Measurements from ENCODE around the gene AR.
"Not testable (repeated sequence)": the region's sequence is repeated elsewhere in the genome, so short reads cannot be mapped to it uniquely, and the experiment has no call there.

Gene AR

DNA sequence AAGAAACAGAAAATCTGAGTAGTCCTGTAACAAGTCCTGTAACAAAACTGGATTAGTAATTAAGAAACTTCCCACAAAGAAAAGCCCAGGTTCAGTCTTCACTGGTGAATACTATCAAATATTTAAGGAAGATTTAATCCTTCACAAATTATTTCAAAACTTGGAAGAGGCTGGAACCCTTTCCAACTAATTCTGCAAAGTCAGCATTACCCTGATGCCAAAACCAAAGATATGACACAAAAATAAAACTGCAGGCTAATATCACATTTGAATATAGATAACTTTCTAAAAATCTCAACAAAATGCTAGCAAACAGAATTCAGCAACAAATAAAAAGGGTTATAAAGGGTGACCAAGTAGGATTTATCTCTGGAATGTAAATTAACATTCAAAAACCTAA, 80.5 kb downstream of the AR start:
- no peak for DNase-seq (ENCODE audit: low spot score)

DNA sequence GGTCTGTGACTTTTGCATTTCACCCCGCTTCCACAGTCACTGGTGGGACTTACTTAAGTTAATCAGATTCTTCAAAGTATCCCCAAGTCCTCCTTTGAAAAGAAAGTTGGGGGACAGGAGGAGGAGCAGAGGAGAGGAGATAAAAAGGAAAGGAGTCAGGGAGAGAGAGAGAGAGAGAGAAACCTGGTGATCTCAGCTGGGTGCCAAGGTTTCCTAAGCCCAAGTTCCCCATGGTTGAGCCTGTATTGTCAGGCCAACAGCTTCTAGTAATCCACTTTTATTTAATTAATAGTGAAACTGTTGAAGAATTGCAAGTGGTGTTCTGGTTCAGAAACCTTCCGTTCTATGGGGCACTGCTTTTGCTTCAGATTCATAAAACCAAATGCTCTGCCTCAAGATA, 91.6 kb downstream of the AR start:
- no peak for DNase-seq (ENCODE audit: low spot score)

DNA sequence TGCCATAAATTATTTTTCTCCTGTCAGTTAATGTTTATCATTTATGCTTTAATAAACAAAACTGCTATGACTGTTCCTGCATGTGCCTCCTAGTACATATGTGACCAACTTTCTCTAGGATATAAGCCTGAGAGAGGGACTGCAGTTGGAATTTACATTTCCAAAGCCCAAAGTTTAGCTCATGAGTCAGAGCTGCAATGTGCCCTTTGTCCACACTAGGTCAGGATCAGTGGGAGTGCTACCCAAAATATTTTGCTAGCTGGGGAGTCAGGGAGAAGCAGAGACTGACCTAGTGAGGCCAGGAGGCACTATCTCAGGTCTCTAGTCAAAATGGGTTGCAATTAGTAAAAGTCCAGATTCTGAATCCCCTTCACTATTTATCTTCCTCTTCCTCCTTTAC, 92.7 kb downstream of the AR start:
- no peak for DNase-seq (ENCODE audit: low spot score)

DNA sequence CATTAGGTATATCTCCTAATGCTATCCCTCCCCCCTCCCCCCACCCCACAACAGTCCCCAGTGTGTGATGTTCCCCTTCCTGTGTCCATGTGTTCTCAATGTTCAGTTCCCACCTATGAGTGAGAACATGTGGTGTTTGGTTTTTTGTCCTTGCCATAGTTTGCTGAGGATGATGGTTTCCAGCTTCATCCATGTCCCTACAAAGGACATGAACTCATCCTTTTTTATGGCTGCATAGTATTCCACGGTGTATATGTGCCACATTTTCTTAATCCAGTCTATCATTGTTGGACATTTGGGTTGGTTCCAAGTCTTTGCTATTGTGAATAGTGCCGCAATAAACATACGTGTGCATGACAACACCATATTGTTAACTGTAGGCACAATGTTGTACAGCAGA, 93.5 kb downstream of the AR start:
- not testable (repeated sequence) for DNase-seq (ENCODE audit: low spot score)

DNA sequence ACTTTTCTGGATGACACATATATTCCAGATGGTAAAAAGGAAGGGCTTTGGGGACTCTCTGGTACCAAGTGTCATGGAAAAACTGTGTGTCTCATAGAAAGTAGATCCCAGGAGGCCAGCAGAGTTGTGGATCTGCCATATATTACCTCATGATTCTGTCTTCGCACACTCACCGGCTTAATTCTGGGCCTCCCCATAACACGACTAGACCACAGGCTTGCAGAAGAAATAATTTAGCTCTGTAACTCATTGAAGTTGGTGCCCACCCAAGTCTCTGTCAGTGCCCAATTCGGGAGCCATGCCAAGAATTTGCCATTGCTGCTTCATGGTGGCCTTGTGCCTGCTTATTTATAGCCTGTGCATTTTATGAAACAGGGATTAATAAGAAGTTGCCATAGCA, 104.5 kb downstream of the AR start:
- DNase-seq (ENCODE audit: low spot score): no peak

GRCh38 chrX:67651437-67652142, 107.8 kb downstream of the AR start:
- no peak for DNase-seq (ENCODE audit: low spot score)

- no peak for DNase-seq (ENCODE audit: low spot score)
Measured at GRCh38 chrX:67652543-67652942, 108.7 kb downstream of the AR start.

DNA sequence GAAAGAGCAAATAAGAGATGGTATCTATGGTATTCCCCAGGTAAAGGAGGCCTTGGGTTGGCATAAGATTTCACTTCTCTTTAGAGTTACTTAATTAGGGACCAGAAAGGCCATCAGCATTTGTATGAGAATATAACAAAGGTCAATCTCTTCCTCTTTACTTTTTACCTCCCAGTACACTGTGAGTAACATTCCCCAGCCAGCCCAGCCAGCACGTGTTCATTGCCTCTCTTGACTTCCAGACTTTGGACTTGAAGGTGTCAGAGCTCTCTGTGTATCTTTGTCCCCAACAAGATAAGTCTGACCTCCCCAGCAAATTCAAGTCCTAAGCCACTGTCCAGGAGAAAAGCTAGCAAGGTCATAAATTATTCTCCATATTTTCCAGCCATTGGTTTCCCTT, 110.5 kb downstream of the AR start:
- no peak for DNase-seq (ENCODE audit: low spot score)

- DNase-seq (ENCODE audit: low spot score): no peak
Measured at GRCh38 chrX:67665583-67665982, 121.8 kb downstream of the AR start.

- not testable (repeated sequence) for DNase-seq (ENCODE audit: low spot score)
Measured at GRCh38 chrX:67670717-67671116, 126.9 kb downstream of the AR start.

DNA sequence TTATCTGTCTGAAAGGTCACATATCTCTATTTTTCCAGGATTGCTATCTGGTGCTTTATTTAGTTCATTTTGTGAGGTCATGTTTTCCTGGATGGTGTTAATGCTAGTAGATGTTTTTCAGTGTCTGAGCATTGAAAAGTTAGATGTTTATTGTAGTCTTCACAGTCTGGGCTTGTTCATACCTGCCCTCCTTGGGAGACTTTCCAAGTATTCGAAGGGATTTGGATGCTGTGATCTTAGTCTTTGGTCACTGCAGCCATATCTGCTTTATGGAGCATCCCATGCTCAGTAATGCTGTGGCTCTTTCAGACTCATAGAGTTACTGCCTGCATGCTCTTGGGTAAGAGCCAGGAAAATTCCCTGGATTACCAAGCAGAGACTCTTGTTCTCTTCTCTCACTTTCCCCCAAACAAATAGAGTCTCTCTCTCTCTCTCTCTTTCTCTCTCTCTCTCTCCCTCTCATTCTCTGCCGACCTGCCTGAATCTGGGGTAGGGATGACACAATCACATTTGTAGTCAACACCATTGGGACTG, 130.0 kb downstream of the AR start:
- DNase-seq (ENCODE audit: low spot score): no peak

DNA sequence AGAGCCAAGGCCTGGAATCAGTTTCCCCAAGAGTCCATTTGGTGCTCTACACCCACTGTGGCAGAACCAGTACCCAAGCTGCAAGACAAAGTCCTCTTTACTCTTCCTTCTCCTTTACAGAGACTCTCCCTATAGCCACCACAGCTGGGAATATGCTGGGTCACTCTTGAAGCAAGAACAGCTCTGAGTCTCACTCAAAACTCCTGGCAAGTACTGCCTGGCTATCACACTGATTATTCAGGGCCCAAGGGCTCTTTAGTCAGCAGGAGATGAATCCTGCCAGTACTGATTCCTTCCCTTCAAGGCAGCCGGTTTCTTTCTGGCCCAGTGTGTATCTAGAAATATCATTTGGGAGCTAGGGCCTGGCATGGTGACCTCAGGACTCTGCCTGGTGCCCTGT, 130.9 kb downstream of the AR start:
- no peak for DNase-seq (ENCODE audit: low spot score)

GRCh38 chrX:67684136-67684535, 140.3 kb downstream of the AR start:
- no peak for DNase-seq (ENCODE audit: low spot score)

DNA sequence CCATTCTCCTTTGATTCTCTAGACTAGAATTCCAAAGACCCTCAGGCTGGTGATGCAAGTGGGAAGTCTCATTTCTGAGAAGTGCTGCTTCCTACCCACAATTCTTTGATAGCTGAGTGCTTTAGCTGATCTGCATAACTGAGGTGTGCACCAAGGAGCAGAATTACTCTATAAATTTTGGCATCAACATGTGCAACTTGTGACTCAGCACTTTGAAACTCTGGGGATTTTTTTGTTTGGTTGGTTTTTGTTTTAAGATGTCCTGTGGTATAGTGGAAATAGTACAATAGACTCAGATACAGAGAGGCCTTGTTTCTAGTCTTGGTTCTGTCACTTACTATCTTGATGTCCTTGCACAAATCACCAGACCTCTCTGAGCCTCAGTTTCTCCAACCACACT, 148.4 kb downstream of the AR start:
- DNase-seq (ENCODE audit: low spot score): no peak

- DNase-seq (ENCODE audit: low spot score): no peak
Measured at GRCh38 chrX:67693928-67694327, 150.1 kb downstream of the AR start.

DNA sequence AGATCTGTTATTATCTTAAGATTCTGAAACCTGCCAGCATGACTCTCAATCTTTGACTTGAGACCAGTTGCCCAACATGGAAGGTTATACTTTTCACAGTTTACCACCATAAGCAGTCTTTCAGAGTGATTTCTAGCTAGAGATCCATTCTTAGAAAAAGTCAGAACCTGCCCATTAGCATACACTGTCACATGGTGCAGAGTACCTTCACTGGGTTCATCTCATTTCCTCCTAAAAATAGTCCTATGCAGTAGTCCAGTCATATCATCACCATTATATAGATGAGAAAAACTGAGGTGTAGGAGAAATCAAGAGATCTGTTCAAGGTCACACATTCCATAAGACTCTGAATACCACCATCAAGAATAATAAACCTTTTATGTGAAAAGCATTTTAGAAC, 153.6 kb downstream of the AR start:
- DNase-seq (ENCODE audit: low spot score): no peak

GRCh38 chrX:67700602-67701001, 156.8 kb downstream of the AR start:
- no peak for DNase-seq (ENCODE audit: low spot score)

DNA sequence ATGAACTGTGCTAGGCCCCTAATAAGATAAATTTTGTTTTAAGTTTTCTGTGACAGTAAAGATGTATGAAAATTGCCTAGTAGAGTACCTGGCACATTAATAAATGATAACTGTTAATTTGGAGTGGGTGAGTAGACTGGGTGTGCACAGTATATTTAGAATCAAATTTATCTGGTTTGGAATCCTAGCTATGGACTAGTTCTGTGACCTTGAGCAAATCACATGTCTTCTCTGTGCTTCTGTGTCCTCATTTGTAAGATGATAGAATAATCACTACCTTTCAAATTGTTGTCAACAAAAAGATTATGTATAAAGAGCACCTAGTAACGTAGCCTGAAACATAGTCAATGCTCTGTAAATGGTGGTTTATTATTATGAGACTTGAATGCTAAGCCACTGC, 170.2 kb downstream of the AR start:
- DNase-seq (ENCODE audit: low spot score): no peak

GRCh38 chrX:67717571-67717970, 173.8 kb downstream of the AR start:
- no peak for DNase-seq (ENCODE audit: low spot score)

DNA sequence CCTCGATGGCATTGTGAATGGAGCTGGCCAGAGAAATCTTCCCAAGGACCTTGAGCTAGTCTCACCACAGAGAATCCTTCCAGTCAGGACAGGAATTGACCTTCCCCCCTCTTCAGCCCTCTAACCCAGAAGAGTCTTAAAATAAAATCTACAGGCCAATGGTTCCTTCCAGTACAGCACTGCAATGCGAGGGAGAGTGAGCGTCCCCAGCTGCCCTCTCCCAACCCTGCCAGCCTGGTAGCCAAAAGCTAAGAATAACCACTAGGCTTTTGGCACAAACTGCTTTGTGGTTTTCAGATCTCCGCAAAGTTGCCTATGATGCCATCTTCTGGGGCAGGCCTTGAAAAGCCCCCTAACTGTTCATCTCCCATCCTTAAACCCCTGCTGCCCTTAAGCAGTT, 175.1 kb downstream of the AR start:
- DNase-seq (ENCODE audit: low spot score): no peak

DNA sequence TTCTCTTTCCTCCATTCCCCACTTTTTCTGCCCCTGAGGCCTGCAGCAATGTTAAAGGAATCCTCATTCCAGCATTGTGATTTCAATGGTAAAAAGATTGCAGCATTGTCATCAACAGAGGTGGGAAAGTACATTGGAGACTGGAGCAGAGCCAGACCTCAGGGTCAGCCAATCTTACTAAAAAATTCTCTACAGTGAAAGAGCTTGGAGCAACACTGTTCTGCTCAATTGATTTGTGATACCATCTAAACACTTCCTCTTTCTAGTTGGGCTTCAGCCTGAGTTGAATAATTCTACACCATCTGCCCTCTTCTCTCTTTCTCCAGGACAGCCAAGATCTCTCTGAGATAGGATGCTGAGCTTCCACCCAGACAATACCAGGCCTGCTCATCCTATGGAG, 176.5 kb downstream of the AR start:
- no peak for DNase-seq (ENCODE audit: low spot score)

- DNase-seq (ENCODE audit: low spot score): no peak
Measured at GRCh38 chrX:67721321-67721720, 177.5 kb downstream of the AR start.

GRCh38 chrX:67723580-67724351, 179.9 kb downstream of the AR start:
- DNase-seq (ENCODE audit: low spot score): no peak
